ENCODE data around the gene ACTR1B.

GRCh38 chr2:97663626-97663961, 250 bp downstream of the ACTR1B start:
- TF ChIP-seq POLR2A (IDR thresholded peaks at IDR 0.05): peak in 1 of 2 donors; percentile 24
- no peak for TF ChIP-seq CTCF (IDR thresholded peaks at IDR 0.05)
